Measurements from ENCODE around the gene JARID2. TPM values are rescaled to one million over a fixed set of nuclear protein-coding genes. Genes with fewer than 3 reads are reported as not detected.
A peak's percentile ranks its signal among the peaks of the same experiment; 100 is the strongest.

The JARID2 gene
- total and polyA plus RNA-seq, 7 donors: 1.8 to 7.8 (median 6.1) TPM

DNA sequence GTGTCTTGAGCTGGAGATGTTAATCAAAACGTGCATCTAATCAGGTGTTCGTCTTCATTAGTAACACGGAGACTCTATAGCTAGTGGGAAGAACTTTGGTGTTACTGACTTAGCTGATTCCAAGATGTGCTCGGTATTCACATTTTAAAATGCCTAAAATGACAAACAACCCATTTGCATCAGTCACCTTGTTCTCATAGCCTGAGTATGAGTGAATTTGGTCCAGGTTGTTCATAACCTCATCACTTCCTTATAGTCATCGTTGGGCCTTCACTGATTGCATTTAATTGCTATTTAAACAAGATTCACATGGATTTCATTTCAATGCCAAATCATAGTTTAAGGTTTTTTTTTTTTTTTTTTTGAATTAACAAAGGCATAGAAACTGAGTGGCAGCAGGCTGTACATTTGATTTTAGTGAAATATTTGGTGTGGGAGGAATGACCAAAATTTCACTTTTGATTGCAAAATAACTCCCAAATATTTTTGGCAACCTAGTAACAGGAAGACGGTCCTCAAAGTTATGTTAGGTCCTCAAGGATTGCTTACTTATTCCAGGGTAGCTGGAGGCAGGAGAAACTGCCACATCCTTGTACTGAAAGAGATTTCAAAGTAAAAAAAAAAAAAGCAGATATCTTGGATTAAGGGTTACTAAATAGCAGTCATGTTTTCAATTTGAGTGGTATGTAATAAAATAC, 104.7 kb downstream of the JARID2 start:
- Histone ChIP-seq H3K27me3 (no peaks in the 10 kb centered on the region), H3K9me3 (no peaks in the 10 kb centered on the region), H3K4me3 (no peak overlapping the region), H3K36me3 (no peaks in the 10 kb centered on the region), H3K4me1 (peaks cover 0 to 28% (median 20%) of the 10 kb centered on the region in 4 donors), H3K27ac (no peak overlapping the region)
- TF ChIP-seq, protein P1, sequence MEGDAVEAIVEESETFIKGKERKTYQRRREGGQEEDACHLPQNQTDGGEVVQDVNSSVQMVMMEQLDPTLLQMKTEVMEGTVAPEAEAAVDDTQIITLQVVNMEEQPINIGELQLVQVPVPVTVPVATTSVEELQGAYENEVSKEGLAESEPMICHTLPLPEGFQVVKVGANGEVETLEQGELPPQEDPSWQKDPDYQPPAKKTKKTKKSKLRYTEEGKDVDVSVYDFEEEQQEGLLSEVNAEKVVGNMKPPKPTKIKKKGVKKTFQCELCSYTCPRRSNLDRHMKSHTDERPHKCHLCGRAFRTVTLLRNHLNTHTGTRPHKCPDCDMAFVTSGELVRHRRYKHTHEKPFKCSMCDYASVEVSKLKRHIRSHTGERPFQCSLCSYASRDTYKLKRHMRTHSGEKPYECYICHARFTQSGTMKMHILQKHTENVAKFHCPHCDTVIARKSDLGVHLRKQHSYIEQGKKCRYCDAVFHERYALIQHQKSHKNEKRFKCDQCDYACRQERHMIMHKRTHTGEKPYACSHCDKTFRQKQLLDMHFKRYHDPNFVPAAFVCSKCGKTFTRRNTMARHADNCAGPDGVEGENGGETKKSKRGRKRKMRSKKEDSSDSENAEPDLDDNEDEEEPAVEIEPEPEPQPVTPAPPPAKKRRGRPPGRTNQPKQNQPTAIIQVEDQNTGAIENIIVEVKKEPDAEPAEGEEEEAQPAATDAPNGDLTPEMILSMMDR (IDR thresholded peaks at IDR 0.05): no peak
- TF ChIP-seq POLR2A (IDR thresholded peaks at IDR 0.05) (no peak), POLR2AphosphoS5 (IDR thresholded peaks at IDR 0.05) (no peak), EP300 (IDR thresholded peaks at IDR 0.05) (no peak)
- intact Hi-C loops (cut with DNase I): no loop called here
- no peak for DNase-seq
- 73 to 83% methylated on average over 6 of the region's 6 CpGs for WGBS, 2 donors

- H3K27me3 ChIP-seq: no peaks in the 10 kb centered on the region
- peak; percentile 85 for DNase-seq
- no peaks in the 10 kb centered on the region for H3K36me3 ChIP-seq
- peaks cover 0 to 28% (median 20%) of the 10 kb centered on the region in 4 donors for H3K4me1 ChIP-seq
- TF ChIP-seq EP300 (IDR thresholded peaks at IDR 0.05) (no peak), POLR2AphosphoS5 (IDR thresholded peaks at IDR 0.05) (peak in 1 of 4 donors; percentile 35)
- WGBS, 2 donors: 73 to 86% methylated on average over 3 of the region's 3 CpGs
- H3K4me3 ChIP-seq: no peak overlapping the region
- H3K9me3 ChIP-seq: no peaks in the 10 kb centered on the region
- intact Hi-C loops (cut with DNase I): no loop called here
- H3K27ac ChIP-seq: no peak overlapping the region
Observed at GRCh38 chr6:15351631-15352030, 105.8 kb downstream of the JARID2 start.

- H3K36me3 ChIP-seq: no peaks in the 10 kb centered on the region
- H3K9me3 ChIP-seq: no peaks in the 10 kb centered on the region
- intact Hi-C loops (cut with DNase I): no loop called here
- H3K4me1 ChIP-seq: peaks cover 0 to 28% (median 20%) of the 10 kb centered on the region in 4 donors
- H3K27me3 ChIP-seq: no peaks in the 10 kb centered on the region
- H3K27ac ChIP-seq: no peak overlapping the region
- DNase-seq: no peak
- H3K4me3 ChIP-seq: no peak overlapping the region
- WGBS, 2 donors: 64 to 80% methylated on average over 4 of the region's 4 CpGs
- TF ChIP-seq, protein P1 (IDR thresholded peaks at IDR 0.05): no peak
- TF ChIP-seq POLR2AphosphoS5 (IDR thresholded peaks at IDR 0.05) (no peak), EP300 (IDR thresholded peaks at IDR 0.05) (no peak), POLR2A (IDR thresholded peaks at IDR 0.05) (no peak)
Observed at GRCh38 chr6:15352220-15352619, 106.4 kb downstream of the JARID2 start.

DNA sequence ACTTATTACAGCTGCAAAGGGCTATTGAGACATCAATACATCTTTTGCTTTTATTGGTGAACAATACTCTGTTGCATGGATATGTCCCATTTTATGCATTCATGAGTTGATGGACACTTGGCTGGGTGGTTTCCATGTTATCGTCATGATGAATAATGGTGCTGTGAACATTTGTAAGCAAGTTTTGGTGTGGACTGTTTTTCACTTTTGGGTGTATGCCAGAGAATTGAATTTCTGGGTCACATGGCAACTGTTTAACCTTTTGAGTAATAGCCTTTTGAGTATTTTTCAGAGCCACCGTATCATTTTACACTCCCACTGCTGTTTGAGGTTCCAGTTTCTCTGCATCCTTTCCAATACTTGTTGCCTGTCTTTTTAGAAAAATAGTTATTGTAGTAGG, 107.0 kb downstream of the JARID2 start:
- no peak for DNase-seq
- H3K9me3 ChIP-seq: no peaks in the 10 kb centered on the region
- WGBS, 2 donors: 78 to 83% methylated on average over 2 of the region's 2 CpGs
- intact Hi-C loops (cut with DNase I): no loop called here
- H3K4me1 ChIP-seq: peaks cover 0 to 28% (median 20%) of the 10 kb centered on the region in 4 donors
- H3K36me3 ChIP-seq: no peaks in the 10 kb centered on the region
- H3K27ac ChIP-seq: no peak overlapping the region
- no peak overlapping the region for H3K4me3 ChIP-seq
- no peaks in the 10 kb centered on the region for H3K27me3 ChIP-seq
- TF ChIP-seq POLR2AphosphoS5 (IDR thresholded peaks at IDR 0.05) (no peak), POLR2A (IDR thresholded peaks at IDR 0.05) (no peak), EP300 (IDR thresholded peaks at IDR 0.05) (no peak)
- TF ChIP-seq, protein P1 (IDR thresholded peaks at IDR 0.05): no peak

DNA sequence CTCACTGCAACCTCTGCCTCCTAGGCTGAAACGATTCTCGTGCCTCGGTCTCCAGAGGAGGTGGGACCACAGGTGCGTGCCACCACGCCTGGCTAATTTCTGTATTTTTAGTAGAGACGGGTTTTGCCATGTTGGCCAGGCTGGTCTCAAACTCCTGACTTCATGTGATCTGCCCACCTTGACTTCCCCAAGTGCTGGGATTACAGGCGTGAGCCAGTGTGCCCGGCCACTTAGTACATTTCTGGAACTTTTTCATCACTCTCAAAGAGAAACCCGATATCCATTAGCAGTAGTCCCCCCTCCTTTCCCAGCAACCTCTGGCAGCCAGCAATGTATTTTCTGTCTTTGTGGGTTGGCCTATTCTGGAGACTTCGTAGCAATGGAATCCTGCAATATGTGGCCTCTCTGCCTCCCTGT, 109.8 kb downstream of the JARID2 start:
- 83 to 91% methylated on average over 10 of the region's 10 CpGs for WGBS, 2 donors

More for the DNA sequence above, 109.8 kb downstream of the JARID2 start:
- H3K4me1 ChIP-seq: peaks cover 0 to 31% (median 23%) of the 10 kb centered on the region in 4 donors
- H3K27me3 ChIP-seq: no peaks in the 10 kb centered on the region
- no peak overlapping the region for H3K27ac ChIP-seq
- no peaks in the 10 kb centered on the region for H3K36me3 ChIP-seq
- intact Hi-C loops (cut with DNase I): no loop called here
- H3K4me3 ChIP-seq: no peak overlapping the region
- H3K9me3 ChIP-seq: no peaks in the 10 kb centered on the region
- TF ChIP-seq, protein P1 (IDR thresholded peaks at IDR 0.05): no peak
- TF ChIP-seq POLR2AphosphoS5 (IDR thresholded peaks at IDR 0.05): no peak
- no peak for TF ChIP-seq POLR2A (IDR thresholded peaks at IDR 0.05)
- TF ChIP-seq EP300 (IDR thresholded peaks at IDR 0.05): no peak
- no peak for DNase-seq

All from sigmoid colon (tissue), 7 donors.